Stimulated activated effector memory CD8-positive, alpha-beta T cell treated with anti-CD3 and anti-CD28 coated beads, Interleukin-12 subunit alpha, Interleukin-12 subunit beta, amount 100 ng/mL, for 72 hours (primary cell): ENCODE measurements around the gene B4GALT4.

Source experiments
- ATAC-seq: fragments of 150-1000 bp; cut with Tn5 transposase; 2 replicates; pipeline ENCODE4 v1.10.0; 2021
- DNase-seq, 2 donors: peaks; one replicate each; pipeline ENCODE4 v3.0.0; 2021 to 2022; ENCODE audit warnings: low spot score in 2 of 2
- H3K27ac Mint-ChIP-seq: one replicate; pipeline ENCODE4 v1.8.0; 2022; ENCODE audit warnings: mild to moderate bottlenecking, mixed read lengths
- H3K36me3 Mint-ChIP-seq: one replicate; pipeline ENCODE4 v1.8.0; 2022; ENCODE audit warnings: mild to moderate bottlenecking, mixed read lengths
- H3K4me1 Mint-ChIP-seq: one replicate; pipeline ENCODE4 v1.8.0; 2022; ENCODE audit warnings: mixed read lengths
- H3K4me3 Mint-ChIP-seq: one replicate; pipeline ENCODE4 v1.8.0; 2022; ENCODE audit warnings: mild to moderate bottlenecking, mixed read lengths
- H3K9me3 Mint-ChIP-seq: one replicate; pipeline ENCODE4 v1.8.0; 2022; ENCODE audit warnings: mixed read lengths

Gene B4GALT4

GRCh38 chr3:119225121-119225520, 15.6 kb downstream of the B4GALT4 start:
- DNase-seq: no peak
- Mint-ChIP-seq H3K36me3 (peaks cover 99% of the 10 kb centered on the region), H3K4me3 (no peak overlapping the region), H3K4me1 (peaks cover 46% of the 10 kb centered on the region), H3K27ac (no peak overlapping the region), H3K9me3 (no peaks in the 10 kb centered on the region)
- no peak for ATAC-seq

- H3K9me3 Mint-ChIP-seq: no peaks in the 10 kb centered on the region
- peaks cover 99% of the 10 kb centered on the region for H3K36me3 Mint-ChIP-seq
- H3K4me3 Mint-ChIP-seq: no peak overlapping the region
- DNase-seq (no peak), ATAC-seq (no peak)
- H3K27ac Mint-ChIP-seq: no peak overlapping the region
- peaks cover 52% of the 10 kb centered on the region for H3K4me1 Mint-ChIP-seq
These were observed 17.2 kb downstream of the B4GALT4 start for GRCh38 chr3:119223511-119223910.

DNA sequence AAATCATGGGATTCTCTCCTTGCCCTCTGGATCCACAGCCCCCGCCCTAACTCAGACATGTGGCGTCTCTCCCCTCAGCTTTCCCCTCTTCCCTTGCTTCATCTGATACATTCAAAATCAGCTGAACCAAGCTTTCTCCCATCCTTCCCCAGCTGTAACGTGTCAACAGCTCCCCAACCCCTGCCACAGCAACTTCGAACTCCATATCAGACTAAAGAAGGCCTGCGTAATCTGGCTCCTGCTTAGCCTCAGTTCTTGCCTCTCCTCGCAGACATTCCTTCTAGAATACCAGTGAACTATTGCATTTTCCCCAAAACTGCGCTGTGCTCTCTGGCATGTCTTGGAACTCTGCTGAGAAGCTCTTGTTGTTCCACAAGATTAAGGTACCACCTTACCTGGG, 18.3 kb downstream of the B4GALT4 start:
- H3K4me3 Mint-ChIP-seq: no peak overlapping the region
- no peaks in the 10 kb centered on the region for H3K9me3 Mint-ChIP-seq
- DNase-seq (no peak), ATAC-seq (no peak)
- H3K4me1 Mint-ChIP-seq: peaks cover 45% of the 10 kb centered on the region
- no peak overlapping the region for H3K27ac Mint-ChIP-seq
- peaks cover 99% of the 10 kb centered on the region for H3K36me3 Mint-ChIP-seq

DNA sequence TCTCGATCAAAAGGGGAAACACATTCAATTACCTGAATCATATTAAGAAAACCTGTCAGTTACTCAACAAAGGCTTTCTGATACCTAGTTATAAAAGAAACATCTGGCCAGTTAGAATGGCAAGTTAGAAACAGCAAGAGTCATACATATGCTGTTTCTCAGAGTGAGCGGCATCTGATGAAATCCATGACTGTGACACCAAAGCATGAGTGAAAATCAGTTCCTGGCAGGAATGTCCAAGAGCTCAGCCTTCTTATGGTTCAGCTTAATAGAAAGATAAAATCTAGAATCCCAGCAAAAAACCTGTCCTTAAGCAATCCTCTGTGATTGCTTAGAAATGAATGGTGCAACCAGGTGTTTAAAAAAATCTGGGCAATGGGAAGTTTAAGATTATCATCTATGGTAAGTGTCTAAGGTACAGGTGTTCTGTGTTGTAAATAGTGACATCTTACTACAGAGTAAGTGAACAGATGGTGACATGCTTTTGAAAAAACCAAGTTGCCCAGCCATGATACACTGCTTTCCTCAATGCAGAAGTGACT, 18.8 kb downstream of the B4GALT4 start:
- peaks cover 99% of the 10 kb centered on the region for H3K36me3 Mint-ChIP-seq
- ATAC-seq (no peak), DNase-seq (no peak)
- no peak overlapping the region for H3K4me3 Mint-ChIP-seq
- H3K9me3 Mint-ChIP-seq: no peaks in the 10 kb centered on the region
- H3K27ac Mint-ChIP-seq: no peak overlapping the region
- H3K4me1 Mint-ChIP-seq: peaks cover 40% of the 10 kb centered on the region

DNA sequence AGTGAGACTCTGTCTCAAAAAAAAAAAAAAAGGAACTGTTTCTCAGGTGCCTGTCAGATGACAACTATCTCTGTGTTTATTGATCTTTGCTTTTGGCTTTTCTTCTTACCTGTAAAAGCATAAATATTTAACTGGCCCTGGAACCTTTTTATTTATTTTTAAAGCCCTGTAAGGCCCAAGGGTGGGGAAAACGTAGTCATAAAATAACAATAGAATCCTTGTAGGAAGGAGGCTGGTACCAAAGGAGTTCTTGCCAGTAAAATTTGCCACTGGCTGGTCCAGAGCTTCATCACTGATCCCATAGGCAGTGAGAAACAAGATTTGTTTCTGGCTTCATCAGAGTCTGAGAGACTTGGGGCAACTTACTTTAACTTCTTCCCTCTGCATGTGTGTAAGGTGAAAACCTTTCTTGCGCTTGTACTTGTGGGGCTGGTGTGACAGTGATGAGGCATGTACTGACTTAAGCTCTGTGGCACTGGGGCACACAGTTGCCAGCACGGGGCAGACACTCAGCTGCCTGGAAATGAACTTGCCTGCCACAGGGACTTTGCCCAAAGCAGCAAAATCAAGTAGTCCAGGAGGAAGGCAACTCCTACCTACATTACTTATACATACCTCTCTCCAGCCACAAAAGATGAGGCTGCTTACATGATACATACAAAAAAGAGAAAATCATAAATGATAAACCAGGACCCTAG, 19.6 kb downstream of the B4GALT4 start:
- Mint-ChIP-seq H3K4me3 (no peak overlapping the region), H3K27ac (peak overlapping the region; percentile 71), H3K9me3 (no peaks in the 10 kb centered on the region), H3K4me1 (peaks cover 36% of the 10 kb centered on the region), H3K36me3 (peaks cover 99% of the 10 kb centered on the region)
- no peak for ATAC-seq
- no peak for DNase-seq

GRCh38 chr3:119220198-119220597, 20.5 kb downstream of the B4GALT4 start:
- Mint-ChIP-seq H3K36me3 (peaks cover 99% of the 10 kb centered on the region), H3K9me3 (no peaks in the 10 kb centered on the region), H3K4me3 (no peak overlapping the region), H3K27ac (peak overlapping the region; percentile 88), H3K4me1 (peaks cover 36% of the 10 kb centered on the region)
- no peak for DNase-seq
- no peak for ATAC-seq

DNA sequence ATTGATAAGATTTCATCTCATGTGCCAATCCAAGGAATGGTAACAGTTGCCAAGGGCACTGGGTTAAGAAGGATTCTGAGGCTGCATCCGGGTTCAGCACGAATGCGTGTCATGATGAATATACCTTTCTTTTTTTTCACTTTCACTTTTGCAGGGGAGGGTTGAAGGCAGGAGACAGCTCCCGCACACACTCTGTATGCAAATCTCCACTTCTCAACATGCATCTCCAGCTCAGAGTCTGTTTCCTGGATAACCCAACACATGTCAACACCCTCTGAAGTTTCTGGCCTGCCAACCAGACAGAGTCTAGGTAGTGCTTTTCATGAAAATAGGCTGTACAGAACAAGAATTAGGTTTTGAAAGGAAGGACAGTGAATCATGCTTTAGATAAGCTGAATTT, 21.6 kb downstream of the B4GALT4 start:
- ATAC-seq (peak; percentile 75), DNase-seq (no peak)
- no peaks in the 10 kb centered on the region for H3K9me3 Mint-ChIP-seq
- peak overlapping the region; percentile 70 for H3K27ac Mint-ChIP-seq
- no peak overlapping the region for H3K4me3 Mint-ChIP-seq
- peaks cover 99% of the 10 kb centered on the region for H3K36me3 Mint-ChIP-seq
- H3K4me1 Mint-ChIP-seq: peaks cover 36% of the 10 kb centered on the region

DNA sequence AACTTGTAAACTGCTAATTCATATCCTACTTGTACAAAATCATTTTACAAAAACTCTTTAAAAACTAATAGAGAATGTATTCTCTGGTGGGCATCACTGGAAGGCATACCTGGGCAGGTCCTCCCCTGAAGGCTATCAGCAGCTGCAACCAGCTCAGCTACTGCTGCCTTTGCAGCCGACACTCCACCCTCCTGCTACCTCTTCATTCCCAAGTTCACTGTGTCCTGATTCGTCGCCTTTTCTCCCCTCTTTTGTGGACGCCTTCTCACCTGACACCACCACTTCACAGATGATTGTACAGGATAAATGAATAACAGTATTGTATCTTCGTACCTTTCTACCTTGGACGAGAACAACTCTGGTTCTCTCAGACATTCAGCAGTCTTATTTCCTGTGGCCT, 28.9 kb downstream of the B4GALT4 start:
- Mint-ChIP-seq H3K4me3 (no peak overlapping the region), H3K9me3 (no peaks in the 10 kb centered on the region), H3K27ac (no peak overlapping the region), H3K4me1 (peaks cover 20% of the 10 kb centered on the region), H3K36me3 (peaks cover 84% of the 10 kb centered on the region)
- DNase-seq (no peak), ATAC-seq (no peak)

GRCh38 chr3:119211193-119211592, 29.5 kb downstream of the B4GALT4 start:
- Mint-ChIP-seq H3K4me1 (peaks cover 20% of the 10 kb centered on the region), H3K9me3 (no peaks in the 10 kb centered on the region), H3K27ac (no peak overlapping the region), H3K4me3 (no peak overlapping the region), H3K36me3 (peaks cover 77% of the 10 kb centered on the region)
- no peak for ATAC-seq
- no peak for DNase-seq

DNA sequence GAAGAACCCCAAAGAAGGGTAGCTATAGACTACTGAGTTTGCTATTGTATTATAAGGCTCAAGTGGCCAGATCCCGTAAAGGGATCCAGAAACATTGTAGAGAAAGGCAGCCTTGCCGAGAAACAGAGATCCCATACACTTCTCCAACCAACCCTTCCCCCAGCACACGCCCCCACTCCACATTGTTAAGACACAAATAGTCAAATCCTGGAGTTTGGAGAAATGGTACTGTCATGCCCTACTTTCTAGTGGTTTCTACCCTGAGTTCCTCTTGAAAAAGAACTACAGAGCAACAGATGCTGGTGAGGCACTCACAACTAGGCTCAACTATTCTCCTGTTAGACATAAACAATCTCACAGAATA, 33.2 kb downstream of the B4GALT4 start:
- peaks cover 15% of the 10 kb centered on the region for H3K4me1 Mint-ChIP-seq
- no peak for ATAC-seq

DNA sequence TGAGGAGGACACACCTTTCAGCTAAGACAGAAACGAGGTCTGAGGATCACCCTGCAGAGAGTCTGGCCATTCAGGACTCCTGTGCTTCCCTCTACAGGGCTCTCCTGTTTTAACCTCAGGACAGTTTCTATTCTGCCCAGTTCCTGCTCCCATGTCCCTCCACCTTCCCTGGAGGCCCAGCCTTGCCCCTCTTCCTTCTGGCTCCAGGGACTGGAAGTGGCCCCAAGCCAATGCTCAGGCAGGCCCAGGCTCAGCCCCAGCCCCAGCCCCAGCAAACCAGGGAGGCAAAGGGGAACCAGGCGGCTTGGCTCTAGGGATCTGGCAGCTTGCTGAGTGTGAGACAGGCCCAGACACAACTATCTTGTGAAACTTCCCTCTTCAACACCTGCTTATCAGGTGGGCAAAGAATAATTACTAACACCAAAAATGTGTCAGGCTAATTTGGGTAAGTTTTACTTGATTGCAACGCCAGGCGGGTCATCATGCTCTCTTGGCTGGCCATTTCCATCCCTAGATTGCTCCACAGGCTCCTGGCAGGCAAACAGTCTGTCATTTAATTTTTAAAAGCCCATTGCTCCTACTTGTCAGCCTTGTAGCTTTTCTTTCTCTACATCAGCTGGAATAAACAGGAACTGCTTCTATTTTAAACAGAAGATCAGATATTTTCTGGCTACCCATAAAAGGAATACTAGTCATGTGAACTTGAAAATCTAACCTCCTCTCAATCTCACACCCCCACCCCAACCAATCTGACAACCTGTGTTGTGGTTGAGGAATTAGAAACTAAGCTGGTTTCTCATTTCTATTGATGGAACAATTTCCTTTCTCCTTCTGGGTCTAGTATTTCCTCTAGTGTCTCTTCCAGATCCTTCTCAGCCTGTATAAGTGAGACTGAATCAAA, 33.8 kb downstream of the B4GALT4 start:
- Mint-ChIP-seq H3K4me1 (peaks cover 15% of the 10 kb centered on the region), H3K9me3 (no peaks in the 10 kb centered on the region), H3K27ac (peak overlapping the region; percentile 46), H3K36me3 (peaks cover 40% of the 10 kb centered on the region), H3K4me3 (no peak overlapping the region)
- ATAC-seq (no peak), DNase-seq (no peak)

More for the DNA sequence above, 33.2 kb downstream of the B4GALT4 start:
- H3K36me3 Mint-ChIP-seq: peaks cover 46% of the 10 kb centered on the region
- H3K4me3 Mint-ChIP-seq: no peak overlapping the region
- peak overlapping the region; percentile 2 for H3K27ac Mint-ChIP-seq
- H3K9me3 Mint-ChIP-seq: no peaks in the 10 kb centered on the region
- DNase-seq: no peak

GRCh38 chr3:119205685-119206084, 35.0 kb downstream of the B4GALT4 start:
- Mint-ChIP-seq H3K27ac (peak overlapping the region; percentile 46), H3K36me3 (peaks cover 29% of the 10 kb centered on the region), H3K9me3 (no peaks in the 10 kb centered on the region), H3K4me3 (no peak overlapping the region), H3K4me1 (peaks cover 15% of the 10 kb centered on the region)
- ATAC-seq (no peak), DNase-seq (no peak)

GRCh38 chr3:119205209-119205608, 35.5 kb downstream of the B4GALT4 start:
- DNase-seq (no peak), ATAC-seq (no peak)
- Mint-ChIP-seq H3K4me1 (peaks cover 15% of the 10 kb centered on the region), H3K36me3 (peaks cover 24% of the 10 kb centered on the region), H3K27ac (no peak overlapping the region), H3K9me3 (no peaks in the 10 kb centered on the region), H3K4me3 (no peak overlapping the region)

GRCh38 chr3:119195911-119196310, 44.8 kb downstream of the B4GALT4 start:
- no peak for DNase-seq
- no peak for ATAC-seq
- no peak overlapping the region for H3K27ac Mint-ChIP-seq
- no peaks in the 10 kb centered on the region for H3K36me3 Mint-ChIP-seq
- H3K4me1 Mint-ChIP-seq: no peaks in the 10 kb centered on the region
- no peaks in the 10 kb centered on the region for H3K9me3 Mint-ChIP-seq
- no peak overlapping the region for H3K4me3 Mint-ChIP-seq

- Mint-ChIP-seq H3K4me3 (no peak overlapping the region), H3K9me3 (no peaks in the 10 kb centered on the region), H3K36me3 (no peaks in the 10 kb centered on the region), H3K27ac (no peak overlapping the region), H3K4me1 (no peaks in the 10 kb centered on the region)
- DNase-seq (no peak), ATAC-seq (no peak)
These were observed 45.6 kb downstream of the B4GALT4 start for GRCh38 chr3:119195151-119195476.
